Cardiac ventricle fibroblast (primary cell): Measurements from ENCODE around the gene FXYD6. TPM values are rescaled to one million over a fixed set of nuclear protein-coding genes. Genes with fewer than 3 reads are reported as not detected.

Experiments used
- total RNA-seq: library from RNA; depleted of rRNA; stranded (reverse); fragments of >200 nt; gene quantifications from 2 replicates; pipeline ENCODE4 v1.2.3, GENCODE V29; 2015

FXYD6 gene
- 3.1 and 3.7 TPM in 2 replicates for total RNA-seq

GRCh38 chr11:117876341-117877119 lies at the start of gene FXYD6:
TSS of gene FXYD6 (minus strand) at chr11:117876658. CDS start at chr11:117842776, 33,882 bp downstream.

GRCh38 chr11:117824571-117825537 lies 51.6 kb downstream of the FXYD6 start, which contains the start of gene FXYD2:
TSS of gene FXYD2 (minus strand) at chr11:117824744. CDS start at chr11:117824678, 66 bp downstream.

GRCh38 chr11:117796872-117797529 lies 79.5 kb downstream of the FXYD6 start, which contains the start of gene DSCAML1:
TSS of gene DSCAML1 (minus strand) at chr11:117797216. CDS start at chr11:117797079, 137 bp downstream.

Other genes starting within 250 kb of the FXYD6 start
- not detected in 2 replicates for gene DSCAML1, start 79.4 kb downstream of the FXYD6 start, total RNA-seq
- gene FXYD2, start 51.9 kb downstream of the FXYD6 start, total RNA-seq: 0.34 TPM in 1 of 2 replicates, not detected in the other
- gene TMPRSS13, start 52.7 kb upstream of the FXYD6 start, total RNA-seq: not detected in 2 replicates
- gene IL10RA, start 109.7 kb upstream of the FXYD6 start, total RNA-seq: not detected in 2 replicates
- gene TMPRSS4, start 200.4 kb upstream of the FXYD6 start, total RNA-seq: not detected in 2 replicates
- not detected in 2 replicates for gene SMIM35, start 210.3 kb upstream of the FXYD6 start, total RNA-seq